Measurements from ENCODE around the gene TBCCD1.

Gene TBCCD1

GRCh38 chr3:186525369-186526255, 41.5 kb downstream of the TBCCD1 start:
- Histone ChIP-seq H3K27ac (no peak overlapping the region), H3K4me3 (no peak overlapping the region)

DNA sequence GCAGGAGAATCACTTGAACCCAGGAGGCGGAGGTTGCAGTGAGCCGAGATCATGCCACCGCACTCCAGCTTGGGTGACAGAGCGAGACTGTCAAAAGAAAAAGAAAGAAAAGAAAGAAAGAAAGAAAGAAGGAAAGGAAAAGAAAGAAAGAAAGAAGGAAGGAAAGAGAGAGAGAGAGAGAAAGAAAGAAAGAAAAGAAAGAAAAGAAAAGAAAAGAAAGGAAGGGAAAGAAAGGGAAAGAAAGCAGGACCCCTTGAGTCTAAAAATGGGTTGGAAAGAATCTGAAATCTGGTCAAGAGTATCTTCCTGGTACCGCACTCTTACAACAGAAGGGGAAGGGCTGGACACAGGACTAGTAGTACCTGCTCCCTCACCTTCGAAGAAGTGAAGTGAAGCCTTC, 42.5 kb downstream of the TBCCD1 start:
- Histone ChIP-seq H3K4me3 (no peak overlapping the region), H3K27ac (no peak overlapping the region)

- Histone ChIP-seq H3K27ac (no peak overlapping the region), H3K4me3 (no peak overlapping the region)
Observed at GRCh38 chr3:186523434-186523833, 43.7 kb downstream of the TBCCD1 start.

DNA sequence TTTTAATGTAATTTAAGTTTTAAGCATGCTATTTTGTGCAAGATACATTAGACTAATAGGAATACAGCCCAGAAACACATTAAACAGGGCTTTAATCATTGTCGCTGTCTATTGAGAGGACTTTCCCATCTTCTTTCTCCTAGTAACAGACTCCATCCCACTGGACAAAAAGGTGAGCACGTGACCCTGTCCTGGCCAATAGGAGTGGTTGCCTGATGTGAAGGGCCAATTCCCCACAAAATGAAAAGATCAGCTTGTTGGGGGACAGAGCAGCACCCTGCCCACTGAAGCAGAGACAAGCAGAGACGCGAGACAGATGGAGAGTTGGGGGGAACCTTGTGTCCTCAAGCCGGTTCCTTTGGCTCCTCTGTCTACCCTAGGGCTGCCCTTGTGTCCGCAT, 44.1 kb downstream of the TBCCD1 start:
- Histone ChIP-seq H3K4me3 (no peak overlapping the region), H3K27ac (no peak overlapping the region)

GRCh38 chr3:186520957-186521842, 45.9 kb downstream of the TBCCD1 start:
- H3K4me3 ChIP-seq: no peak overlapping the region
- peak overlapping the region in 1 of 21 experiments; percentile 37 for H3K27ac ChIP-seq

GRCh38 chr3:186520431-186520830, 46.7 kb downstream of the TBCCD1 start:
- no peak overlapping the region for H3K4me3 ChIP-seq
- peak overlapping the region in 2 of 21 experiments; percentile 46 to 81 for H3K27ac ChIP-seq

GRCh38 chr3:186519021-186519658, 48.0 kb downstream of the TBCCD1 start:
- Histone ChIP-seq H3K4me3 (no peak overlapping the region), H3K27ac (peak overlapping the region in 9 of 21 experiments; percentile 3 to 82 (median 46))

- no peak overlapping the region for H3K4me3 ChIP-seq
- peak overlapping the region in 1 of 21 experiments; percentile 81 for H3K27ac ChIP-seq
Observed at GRCh38 chr3:186517218-186517617, 49.9 kb downstream of the TBCCD1 start.

DNA sequence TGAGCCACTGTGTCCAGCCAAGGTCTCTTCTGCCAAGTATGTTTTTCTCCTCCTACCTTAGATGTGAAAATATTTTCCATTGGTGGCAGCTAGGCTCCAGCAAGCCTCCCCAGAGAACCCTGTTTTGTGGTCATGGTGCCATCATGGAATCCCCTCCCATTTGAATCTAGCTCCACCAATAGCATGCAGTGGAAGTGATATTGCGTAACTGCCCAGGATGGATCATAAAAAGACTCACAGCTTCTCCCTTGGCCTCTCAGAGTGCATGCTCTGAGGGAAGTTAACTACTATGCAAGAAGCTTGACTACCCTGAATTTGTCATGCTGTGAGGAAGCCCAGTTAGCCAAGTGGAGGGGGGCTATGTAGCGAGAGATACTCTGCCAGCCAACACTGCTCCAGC, 50.5 kb downstream of the TBCCD1 start:
- Histone ChIP-seq H3K4me3 (no peak overlapping the region), H3K27ac (peak overlapping the region in 1 of 21 experiments; percentile 81)

DNA sequence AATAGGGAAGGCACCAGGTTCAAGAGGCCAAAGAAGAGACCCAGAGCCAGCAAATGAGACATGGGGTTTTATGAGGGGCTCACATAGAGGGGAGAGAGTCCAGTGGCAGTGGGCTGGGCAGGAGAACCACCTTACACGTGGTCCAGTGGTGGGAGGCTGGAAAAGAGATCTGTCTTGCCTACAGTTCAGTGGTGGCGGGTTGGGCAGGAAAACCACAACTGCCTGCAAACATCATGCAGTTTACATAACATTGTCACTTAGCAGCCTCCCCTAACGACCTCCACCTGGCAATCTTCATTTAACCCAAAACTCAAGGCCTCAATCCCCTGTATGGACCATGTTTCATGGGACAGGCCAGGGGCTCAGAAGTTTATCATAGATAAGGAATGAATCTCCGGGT, 52.0 kb downstream of the TBCCD1 start:
- no peak overlapping the region for H3K4me3 ChIP-seq
- H3K27ac ChIP-seq: peak overlapping the region in 3 of 21 experiments; percentile 3 to 59 (median 16)

- no peak overlapping the region for H3K4me3 ChIP-seq
- H3K27ac ChIP-seq: peak overlapping the region in 3 of 21 experiments; percentile 3 to 59 (median 16)
Observed at GRCh38 chr3:186514296-186515002, 52.7 kb downstream of the TBCCD1 start.

- Histone ChIP-seq H3K4me3 (no peak overlapping the region), H3K27ac (no peak overlapping the region)
Observed at GRCh38 chr3:186513386-186513785, 53.8 kb downstream of the TBCCD1 start.

DNA sequence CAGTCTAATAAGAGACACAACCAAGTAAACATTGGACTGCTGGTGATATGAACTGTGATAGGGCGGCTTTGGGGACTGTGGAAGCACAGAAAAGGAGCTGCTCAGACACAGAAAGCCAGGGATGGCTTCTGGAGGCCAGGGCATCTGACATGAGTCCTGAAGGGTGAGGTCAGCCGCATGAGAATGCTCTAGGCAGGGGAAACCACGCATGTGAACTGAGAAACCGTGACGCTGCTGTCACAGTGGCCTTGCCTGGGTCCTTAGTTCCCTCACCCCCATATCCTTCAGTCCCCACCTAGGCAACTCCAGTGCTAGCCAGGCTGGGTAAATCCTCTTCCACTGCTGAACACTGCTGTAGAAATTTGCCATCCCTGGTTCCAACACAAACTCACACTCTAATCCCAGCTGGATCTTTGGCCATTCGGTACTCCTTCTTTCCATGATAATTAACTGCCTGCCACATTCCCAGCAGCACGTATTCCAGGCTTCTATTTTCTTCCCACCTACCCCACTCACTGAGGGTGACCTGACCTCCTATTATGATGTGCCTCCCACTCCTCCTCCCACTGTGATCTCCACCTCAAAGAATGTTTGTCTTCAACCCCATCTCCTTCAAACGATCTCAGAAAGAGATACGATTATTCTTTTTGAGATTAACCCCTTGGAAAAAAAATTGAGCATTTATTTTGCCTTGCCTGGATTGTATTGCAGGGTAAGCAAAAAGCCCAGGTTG, 54.4 kb downstream of the TBCCD1 start:
- Histone ChIP-seq H3K4me3 (no peak overlapping the region), H3K27ac (no peak overlapping the region)

DNA sequence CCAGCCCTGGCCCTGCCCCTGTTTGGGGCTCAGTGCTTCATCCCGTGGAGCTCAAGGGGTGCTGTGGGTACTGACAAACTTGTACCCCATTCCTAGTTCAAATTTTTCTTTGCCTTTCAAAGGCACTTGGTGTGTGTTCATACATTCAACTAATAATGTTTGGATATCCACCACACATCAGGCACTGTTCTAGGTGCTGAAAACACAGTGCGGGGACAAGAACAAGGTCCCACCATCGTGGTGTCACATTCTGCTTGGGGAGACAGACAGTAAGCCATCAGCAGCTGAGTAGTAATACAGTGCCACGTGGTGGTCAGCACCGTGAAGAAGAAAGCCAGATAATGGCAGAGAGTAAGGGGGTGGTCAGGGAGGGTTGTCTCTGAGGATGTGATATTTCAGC, 55.4 kb downstream of the TBCCD1 start:
- H3K27ac ChIP-seq: no peak overlapping the region
- H3K4me3 ChIP-seq: no peak overlapping the region

DNA sequence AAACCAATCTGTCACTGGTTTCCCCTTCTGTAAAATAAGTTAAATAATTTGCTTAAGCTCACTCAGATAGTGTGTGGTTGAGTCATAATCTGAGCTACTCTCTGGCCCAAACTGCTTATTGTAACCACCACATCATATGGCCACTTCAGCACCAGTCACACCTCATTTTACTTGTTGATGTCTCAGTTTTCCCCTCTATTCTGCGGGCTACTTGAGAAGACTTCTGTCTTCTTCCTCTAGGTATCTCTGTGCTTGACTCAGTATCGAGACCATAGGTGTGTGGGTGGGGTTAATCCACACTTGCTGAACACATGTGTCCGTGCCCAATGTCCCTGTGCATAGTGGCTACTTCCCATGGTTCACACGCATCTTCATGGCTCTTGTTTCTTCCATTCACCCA, 55.9 kb downstream of the TBCCD1 start:
- Histone ChIP-seq H3K4me3 (no peak overlapping the region), H3K27ac (no peak overlapping the region)

DNA sequence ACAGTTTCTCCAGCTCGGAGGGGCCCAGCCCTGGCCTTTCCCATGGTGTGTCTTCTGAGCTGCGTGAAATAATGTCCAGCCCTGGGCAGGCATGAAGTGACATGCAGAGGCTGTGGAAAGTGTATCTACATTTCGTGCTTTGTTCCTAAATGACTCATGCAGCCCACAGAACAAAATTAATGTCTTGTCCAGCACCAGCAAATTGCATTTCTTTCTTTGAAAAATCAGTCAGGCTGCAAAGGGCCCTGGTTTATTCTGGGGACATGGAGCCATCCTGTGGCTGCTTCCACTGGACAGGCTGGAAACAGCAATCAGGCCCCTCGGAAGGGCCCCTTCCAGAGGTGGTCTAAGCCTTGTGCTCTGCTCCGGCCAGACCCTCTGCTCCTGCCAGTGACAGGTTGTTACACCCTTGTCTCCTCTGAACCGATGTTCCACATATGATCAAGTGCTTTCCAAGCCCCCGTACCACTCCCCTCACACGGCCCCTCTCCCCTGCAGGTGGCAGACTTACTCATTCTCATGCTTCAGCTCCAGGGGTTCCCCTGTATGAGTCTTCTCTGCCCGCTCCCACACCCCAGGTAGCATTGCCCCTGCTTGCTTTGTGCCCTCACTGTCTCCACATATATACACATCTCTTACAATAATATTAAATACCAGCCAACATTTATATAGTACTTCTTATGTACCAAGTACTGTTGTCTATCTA, 56.6 kb downstream of the TBCCD1 start:
- no peak overlapping the region for H3K27ac ChIP-seq
- H3K4me3 ChIP-seq: no peak overlapping the region

DNA sequence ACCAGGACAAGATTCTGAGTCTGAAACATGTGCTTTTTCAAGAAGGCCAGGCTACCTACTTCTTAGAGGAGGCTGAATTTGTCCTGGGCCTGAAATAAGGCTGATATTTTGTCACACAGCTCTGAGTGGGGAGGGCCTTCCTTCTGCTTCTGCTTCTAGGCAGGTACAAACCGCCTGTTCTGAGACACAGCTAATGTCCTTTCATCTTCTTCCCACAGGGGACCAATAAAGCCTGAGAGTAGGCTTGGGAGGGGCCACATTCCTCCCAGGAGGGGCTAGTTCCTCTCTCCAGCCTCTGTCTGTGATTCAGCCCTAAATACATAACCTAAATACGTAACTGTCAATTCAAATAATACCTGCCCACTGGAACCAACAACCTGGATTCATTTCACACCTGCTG, 57.7 kb downstream of the TBCCD1 start:
- no peak overlapping the region for H3K4me3 ChIP-seq

GRCh38 chr3:186506857-186507256, 60.3 kb downstream of the TBCCD1 start:
- Histone ChIP-seq H3K4me3 (no peak overlapping the region), H3K27ac (no peak overlapping the region)

More for the DNA sequence above, 57.7 kb downstream of the TBCCD1 start:
- H3K27ac ChIP-seq: no peak overlapping the region

Measured in skin epidermis (tissue), 12 donors.